ENCODE results near the gene ATP5ME.

GRCh38 chr4:653831-654502, 20.1 kb downstream of the ATP5ME start:
- TF ChIP-seq EZH2 (IDR thresholded peaks at IDR 0.05; ENCODE audit: insufficient read depth, low read length) = no peak
- no peak for TF ChIP-seq CTCF (IDR thresholded peaks at IDR 0.05; ENCODE audit: insufficient read depth, low read depth, low read length)

Data from astrocyte (in vitro differentiated cells and primary cell).